Brain pericyte (primary cell): ENCODE data around the gene RNPC3.

Source experiments
- DNase-seq: peaks from one replicate; pipeline ENCODE4 v3.0.0-alpha.2; 2012; ENCODE audit warnings: low read depth, low spot score

The RNPC3 gene, protein sequence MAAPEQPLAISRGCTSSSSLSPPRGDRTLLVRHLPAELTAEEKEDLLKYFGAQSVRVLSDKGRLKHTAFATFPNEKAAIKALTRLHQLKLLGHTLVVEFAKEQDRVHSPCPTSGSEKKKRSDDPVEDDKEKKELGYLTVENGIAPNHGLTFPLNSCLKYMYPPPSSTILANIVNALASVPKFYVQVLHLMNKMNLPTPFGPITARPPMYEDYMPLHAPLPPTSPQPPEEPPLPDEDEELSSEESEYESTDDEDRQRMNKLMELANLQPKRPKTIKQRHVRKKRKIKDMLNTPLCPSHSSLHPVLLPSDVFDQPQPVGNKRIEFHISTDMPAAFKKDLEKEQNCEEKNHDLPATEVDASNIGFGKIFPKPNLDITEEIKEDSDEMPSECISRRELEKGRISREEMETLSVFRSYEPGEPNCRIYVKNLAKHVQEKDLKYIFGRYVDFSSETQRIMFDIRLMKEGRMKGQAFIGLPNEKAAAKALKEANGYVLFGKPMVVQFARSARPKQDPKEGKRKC

DNA sequence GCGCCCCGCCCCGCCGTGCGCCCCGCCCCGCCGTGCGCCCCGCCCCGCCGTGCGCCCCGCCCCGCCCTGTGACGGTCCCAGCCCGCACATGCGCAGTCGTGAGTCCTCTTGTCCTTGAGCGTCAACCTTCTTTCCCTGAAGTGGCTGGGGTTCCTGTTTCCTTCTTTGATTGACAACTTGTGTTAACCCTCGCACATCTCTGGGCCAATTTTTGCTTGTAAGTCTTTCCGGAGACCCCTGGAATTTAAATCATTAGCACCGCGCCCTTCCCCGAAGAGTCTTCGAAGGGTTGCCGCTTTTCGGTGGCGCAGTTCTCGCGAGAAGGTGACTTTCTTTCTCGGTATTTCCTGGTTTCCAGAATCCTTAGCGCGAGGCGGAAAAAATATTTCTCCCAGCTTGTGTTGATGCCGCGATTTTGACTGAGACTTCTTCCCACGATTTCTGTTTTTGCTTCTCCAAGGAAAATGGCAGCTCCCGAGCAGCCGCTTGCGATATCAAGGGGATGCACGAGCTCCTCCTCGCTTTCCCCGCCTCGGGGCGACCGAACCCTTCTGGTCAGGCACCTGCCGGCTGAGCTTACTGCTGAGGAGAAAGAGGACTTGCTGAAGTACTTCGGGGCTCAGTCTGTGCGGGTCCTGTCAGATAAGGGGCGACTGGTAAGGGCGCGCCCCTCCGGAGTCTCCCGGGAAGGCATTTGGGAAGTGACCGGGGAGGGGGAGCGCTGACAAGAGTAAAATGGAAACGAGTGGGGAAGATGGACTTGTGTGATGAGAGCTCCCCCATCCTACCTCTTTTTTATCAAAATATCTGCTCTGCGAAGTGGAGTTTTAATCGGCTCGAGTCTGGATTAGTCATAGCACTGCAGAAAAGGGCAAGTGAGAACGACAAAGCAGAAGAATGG is at the start of gene RNPC3:
Gene RNPC3 (plus strand): TSS at position 93 of the 901 bp plus-strand sequence. CDS start 372 bp downstream, at position 465.
- peak; percentile 65 for DNase-seq

DNA sequence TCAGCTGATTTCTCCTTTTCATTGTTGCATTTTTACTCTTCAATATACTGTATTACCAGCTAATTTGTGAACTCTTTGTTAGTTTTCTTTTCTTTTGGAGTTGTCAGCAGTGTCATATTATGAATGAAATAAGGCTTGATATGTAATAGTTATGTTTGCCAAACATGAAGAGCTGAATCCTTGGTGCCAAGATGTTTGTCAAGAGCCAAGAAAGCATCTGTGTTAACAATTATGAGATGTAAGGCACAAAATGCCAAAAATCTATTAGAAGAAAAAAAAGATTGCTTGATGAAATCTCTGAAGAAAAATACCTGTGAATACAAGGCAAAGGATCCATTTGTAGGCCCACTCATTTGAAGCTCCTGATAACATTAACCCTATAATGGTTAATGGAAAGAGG is 48.4 kb upstream of the RNPC3 start:
- no peak for DNase-seq

DNA sequence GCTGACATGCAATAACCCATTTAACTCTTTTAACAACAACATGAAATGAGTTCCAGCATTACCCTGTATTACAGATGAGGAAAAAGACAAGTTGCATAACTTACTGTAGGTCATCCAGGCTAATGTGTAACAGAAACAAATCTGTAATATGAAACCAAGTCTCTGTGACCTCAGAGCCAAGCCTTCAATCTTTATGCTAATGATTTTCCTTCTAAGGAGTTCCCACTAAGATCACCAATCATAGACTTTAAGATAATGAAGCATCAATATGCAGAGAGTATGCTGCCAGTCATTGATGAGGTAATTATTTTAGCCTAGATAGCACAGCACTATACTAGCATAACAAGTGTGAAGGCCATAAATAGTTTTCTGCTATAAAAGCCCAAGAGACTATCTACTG is 35.6 kb upstream of the RNPC3 start:
- DNase-seq, result peak; percentile 10

DNA sequence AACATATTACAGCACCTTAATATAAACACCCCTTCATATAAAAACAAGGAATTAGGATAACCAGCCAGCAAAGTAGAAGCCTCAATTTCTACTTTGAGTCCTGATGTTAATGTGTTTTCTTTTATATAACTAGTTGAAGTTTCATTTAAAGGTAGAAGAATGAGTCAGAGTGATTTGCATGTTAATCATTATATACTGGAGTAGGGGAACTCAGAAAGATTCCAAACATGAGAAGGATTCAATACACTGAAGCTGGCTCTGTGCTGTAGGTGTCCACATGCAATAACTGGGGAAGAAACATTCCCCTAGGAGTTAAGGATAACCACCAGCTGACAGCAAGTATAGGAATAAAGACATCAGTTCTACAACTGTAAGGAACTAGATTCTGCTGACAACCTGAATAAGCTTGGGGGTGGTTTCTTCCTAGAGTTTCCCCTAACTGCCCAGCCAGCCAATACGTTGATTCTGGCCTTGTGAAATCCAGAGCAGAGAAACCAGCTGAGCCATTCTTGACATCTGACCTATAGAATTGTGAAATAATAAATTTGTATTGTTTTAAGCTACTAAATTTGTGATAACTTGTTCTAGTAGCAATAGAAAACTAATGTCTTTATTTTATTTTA is 33.4 kb upstream of the RNPC3 start:
- peak; percentile 3 for DNase-seq

DNA sequence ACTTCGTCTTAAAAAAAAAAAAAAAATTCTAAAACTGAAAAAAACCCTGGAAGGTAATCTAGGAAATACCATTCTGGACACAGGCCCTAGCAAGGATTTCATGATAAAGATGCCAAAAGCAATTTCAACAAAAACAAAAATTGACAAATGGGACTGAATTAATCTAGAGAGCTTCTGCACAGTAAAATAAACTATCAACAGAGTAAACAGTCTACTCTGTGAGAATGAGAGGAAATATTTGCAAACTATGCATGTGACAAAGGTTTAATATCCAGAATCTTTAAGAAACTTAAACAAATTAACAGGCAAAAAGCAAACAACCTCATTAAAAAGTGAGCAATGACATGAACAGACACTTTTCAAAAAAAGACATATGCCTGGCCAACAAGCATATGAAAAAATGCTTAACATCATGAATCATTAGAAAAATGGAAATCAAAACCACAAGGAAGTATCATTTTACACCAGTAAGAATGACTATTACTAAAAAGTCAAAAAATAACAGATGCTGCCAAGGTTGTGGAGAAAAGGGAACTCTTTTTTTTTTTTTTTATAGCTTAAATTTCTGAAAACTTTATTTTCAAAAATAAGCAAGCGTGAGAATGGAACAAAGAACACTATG is 29.4 kb upstream of the RNPC3 start:
- DNase-seq, result peak; percentile 3

DNA sequence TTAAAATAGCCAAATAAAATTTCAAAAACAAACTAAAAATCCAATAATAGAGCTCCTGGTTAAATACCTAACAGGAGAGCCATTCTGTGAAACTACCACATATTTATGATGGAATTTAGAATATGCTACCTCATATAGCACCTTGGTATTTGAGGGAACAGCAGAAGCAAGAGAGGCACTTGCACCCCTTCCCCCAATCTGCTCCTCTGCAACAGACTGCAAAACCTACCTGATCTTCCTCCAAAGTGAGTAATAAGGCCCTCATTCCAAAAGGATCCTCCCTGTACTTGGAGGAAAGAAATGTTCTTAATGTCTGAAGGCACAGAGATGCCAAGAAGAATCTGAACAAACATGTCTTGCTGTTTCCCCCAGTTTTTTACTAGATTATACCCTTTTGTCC is 28.1 kb upstream of the RNPC3 start:
- DNase-seq, result no peak

DNA sequence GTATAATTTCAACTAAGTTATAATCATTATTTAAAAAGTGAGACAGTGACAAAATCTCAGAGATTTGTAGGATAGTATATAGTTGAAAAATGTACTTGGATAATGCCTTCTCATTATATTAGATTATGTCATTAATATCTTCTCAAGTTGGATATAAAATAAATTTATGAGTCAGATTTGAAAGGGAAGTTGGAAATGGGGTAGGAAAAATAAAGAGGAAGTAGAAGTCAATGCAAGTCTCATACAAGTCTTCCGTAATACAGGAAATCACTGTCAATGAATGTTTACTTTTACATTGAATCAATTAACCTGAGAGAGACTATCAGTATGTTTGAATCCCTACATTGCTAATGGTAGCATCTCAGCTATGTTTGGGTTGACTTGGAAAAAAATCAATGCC is 16.2 kb upstream of the RNPC3 start:
- DNase-seq, result no peak

DNA sequence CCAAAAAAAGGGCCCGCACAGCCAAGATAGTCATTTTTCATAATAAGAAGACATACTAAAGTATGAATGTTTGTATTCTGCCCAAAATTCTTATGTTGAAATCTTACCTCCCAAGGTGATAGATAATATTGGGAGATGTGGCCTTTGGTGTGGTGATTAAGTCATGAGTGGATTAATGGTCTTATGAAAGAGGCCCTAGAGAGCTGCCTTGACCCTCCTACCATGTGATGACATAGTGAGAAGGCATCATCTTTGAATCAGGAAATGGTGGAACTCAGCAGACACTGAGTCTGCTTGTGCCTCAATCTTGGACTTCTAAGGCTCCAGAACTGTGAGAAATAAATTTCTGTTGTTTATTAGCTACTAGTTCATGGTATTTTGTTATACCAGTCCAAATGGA is 11.8 kb upstream of the RNPC3 start:
- no peak for DNase-seq

DNA sequence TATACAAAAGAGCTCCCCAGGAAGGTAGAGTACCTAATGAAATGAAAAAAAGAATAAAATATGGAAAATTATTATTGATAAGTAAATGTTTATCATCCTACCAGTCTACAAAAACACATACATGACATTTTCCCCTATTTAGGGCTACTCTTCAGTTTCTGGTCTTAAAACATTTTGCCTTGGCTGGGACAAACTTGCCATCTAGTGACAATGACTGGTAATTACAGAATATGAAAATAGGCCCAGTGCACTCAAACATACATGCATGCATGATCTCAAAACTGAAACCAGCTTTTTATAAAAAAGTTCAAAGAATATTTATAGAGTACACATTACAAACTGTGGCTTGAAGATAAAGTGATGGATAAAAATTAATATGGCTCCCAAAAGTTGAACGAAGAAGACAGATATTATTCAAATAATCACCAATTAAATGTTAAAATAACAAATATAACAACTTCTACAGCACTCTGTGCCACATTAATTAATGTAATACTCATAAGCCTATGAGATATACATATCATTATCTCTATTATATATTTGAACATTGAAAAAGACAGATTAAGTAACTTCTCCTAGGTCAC is 10.5 kb upstream of the RNPC3 start:
- DNase-seq, result no peak

DNA sequence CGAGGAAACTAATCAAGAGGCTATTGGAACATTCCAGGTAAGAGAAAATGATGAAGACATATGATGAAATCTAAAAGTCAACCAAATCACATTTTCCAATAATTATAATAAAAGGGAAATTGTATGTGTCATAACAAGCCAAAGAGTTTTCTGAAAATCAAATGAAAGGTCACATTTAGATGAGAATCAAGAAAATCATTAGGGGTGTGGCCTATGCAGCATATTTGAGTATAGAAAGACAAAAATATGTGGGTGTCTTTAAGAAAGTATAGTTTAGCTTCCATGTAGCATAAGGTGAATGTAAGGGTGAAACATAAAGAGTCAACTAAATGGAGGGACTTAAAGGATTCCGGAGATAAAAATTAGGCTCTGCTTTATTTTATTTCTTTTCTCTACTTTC is 9.2 kb upstream of the RNPC3 start:
- no peak for DNase-seq

DNA sequence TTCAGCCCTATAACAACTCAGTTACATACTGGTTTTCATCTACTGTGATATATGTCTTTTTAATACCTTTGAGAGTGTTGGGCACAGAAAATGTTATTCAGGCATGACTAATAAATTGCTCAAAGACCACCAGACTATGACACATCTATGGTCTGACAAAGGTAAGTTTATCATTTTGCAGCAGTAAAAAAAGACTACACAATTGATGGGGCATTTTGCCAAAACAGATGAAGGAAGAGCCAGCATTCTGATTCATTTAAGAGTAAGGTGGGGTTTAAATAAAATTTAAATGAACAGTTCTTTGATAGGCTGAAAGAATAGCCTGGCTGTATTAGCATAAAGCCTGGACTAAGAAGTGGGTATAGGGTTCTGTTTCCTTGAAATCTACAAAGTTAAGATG is 8.8 kb upstream of the RNPC3 start:
- DNase-seq, result no peak

DNA sequence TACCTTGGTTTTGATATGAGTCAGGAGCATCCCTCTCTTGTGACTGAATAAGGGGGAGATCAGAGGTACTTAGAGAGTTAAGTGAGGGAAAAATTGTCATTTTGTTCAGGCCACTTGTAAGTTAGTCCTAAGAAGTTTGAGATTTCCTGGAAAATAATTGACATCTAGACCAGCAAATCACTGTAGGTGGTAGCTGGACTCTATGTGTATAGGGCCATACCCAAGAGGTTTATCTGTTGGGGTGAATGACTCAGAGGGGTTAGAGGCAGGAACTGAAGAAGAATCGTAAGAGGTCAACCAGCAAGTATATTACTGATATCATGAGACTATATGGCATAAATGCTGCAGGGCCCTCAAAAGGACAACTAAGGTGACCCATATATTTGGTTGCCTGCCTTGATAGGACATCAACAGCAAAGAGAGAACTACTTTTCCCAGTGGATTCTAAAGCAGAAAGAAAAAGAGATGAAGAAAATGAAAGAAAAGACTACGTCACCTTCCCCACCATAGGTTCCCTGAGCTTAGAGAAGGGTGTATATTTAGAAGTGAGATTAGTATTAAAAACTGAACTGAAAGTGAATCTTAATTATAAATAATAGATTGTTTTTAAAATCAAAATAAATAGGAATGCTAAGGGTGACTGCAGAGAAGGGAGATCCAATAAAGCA is 8.0 kb upstream of the RNPC3 start:
- no peak for DNase-seq

DNA sequence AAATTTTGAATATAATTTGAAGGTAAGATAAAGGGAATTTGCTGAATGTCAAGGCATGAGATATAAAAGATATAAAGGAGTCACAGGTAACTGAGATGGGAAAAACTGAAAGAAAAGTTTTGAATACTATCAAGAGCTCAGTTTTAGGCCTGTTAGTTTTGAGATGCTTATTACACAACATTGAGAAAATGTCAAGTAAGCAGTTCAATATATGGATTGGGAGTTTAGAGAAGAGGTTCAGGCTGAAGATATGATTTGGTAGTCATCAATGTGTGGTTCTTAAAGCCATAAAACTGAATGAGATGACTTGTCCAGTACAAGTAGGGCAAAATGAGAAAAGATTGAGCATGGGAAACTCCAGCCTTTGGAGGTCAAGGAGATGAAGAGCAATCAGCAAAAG is 4.7 kb upstream of the RNPC3 start:
- DNase-seq, result no peak

DNA sequence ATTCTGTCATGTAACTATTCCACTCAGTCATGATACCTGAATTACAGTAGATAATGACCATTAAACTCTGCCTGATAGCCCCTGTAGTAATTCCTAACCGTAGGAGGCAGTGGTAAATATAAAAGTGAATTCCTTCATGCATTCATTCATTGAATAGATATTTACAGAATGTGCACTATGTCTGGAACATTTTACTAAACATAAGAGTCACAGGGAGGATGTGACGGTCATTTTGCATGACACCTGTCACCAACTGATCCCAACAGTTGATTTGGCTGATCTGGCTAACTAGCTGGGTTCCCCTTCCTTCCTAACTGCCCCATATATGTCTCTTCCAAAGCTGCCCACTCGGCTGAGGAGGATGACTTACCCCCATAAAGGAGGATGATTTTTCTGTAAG is 2.2 kb upstream of the RNPC3 start:
- DNase-seq, result no peak

DNA sequence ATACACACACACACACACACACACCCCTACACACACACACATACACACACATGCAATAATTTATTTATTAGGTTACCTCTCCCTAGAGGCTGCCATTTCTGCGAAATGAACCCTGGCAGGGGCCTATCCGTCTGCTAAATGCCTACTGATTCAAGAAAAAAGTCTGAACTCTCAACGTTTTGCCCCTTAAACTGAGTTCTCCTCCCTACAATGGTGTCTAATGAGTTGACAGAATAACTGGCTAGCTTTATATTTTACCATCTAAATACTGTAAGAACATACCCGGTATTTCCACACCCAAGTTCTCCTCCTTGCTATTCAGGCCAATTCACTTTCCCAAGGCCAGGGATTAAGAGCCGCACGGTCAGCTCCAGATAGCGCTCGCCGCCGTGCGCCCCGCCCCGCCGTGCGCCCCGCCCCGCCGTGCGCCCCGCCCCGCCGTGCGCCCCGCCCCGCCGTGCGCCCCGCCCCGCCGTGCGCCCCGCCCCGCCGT is 339 bp upstream of the RNPC3 start:
- DNase-seq, result no peak

DNA sequence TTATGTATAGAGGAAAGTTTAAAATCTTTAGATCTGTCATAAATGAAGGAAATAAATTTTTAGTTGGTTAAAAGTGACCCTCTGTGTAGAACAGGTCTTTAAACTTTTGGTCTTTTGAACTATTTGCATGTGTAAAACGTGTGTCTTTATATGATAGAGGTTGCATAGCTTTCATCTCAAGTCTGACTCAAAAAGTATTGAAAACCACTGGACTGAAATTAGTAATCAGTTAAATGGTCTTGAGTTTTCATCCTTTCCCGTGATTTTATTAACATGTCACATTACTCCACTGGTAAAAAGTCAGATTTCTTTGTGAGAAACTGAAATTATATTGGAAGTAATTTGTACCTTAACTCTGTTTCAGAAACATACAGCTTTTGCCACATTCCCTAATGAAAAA is 1.8 kb downstream of the RNPC3 start:
- no peak for DNase-seq

DNA sequence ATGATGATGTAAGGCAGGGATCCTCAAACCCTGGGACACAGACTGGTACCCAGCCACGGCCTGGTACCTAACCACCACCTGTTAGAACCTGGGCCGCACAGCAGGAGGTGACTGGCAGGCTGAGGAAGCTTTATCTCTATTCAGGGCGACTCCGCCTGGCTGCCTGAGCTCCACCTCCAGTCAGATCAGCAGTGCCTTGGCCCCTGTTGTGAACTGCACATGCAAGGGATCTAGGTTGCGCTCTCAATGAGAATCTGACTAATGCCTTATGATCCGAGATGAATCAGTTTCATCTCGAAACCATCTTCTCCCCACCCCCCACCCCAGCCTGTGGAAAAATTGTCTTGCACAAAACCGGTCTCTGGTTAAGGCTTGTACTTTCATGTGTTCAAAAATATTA is 4.2 kb downstream of the RNPC3 start:
- no peak for DNase-seq

DNA sequence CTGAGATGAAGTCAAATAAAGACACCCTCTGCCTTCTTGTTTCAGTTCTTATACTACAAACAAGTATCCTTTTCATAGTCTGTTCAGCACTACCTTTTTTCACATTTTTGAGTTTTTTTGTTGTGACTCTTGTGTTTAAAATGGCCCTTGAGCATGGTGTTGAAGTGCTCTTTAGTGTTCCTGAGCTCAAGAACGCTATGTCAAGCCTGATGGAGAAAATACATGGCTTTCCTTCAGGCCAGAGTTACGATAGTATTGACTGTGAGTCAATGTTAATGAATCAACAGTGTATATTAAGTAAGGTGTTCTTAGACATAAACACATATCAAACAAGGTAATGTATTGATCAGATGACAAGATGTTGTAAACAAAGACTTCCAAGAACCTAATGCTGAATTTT is 12.7 kb downstream of the RNPC3 start:
- DNase-seq, result no peak

DNA sequence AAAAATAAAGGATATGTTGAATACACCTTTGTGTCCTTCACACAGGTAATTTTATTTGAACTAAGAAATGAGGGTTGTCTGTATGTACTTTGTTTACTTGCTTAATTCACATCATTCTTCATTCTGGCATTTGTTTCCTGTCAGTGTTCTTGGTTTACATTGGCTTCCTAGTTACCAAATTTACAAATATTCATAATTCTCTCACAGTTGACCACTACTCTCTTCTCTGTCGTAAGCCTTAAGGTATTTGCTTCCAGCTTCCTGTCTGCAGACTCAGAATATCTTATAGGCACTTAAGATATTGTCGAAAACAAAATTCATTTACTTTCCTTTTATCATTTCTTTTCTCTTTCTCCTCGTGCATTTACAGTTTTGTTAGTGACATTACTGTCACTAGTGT is 15.9 kb downstream of the RNPC3 start:
- no peak for DNase-seq

DNA sequence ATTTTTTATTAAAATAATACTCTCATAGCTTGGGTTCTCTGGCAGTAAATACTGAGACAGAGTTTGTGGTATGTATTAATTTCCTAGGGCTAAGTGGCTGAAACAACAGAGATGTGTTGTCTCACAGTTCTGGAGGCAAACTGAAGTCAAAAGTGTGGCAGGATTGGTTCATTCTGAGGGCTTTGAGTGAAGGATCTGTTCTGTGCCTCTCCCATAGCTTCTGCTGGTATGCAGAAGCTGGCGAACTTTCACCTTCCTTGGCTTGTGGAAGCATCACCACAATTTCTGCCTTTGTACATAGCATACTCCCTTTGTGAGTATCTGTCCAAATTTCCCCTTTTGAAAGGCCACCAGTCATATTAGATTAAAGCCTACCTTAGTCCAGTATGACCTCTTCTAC is 21.0 kb downstream of the RNPC3 start:
- no peak for DNase-seq

DNA sequence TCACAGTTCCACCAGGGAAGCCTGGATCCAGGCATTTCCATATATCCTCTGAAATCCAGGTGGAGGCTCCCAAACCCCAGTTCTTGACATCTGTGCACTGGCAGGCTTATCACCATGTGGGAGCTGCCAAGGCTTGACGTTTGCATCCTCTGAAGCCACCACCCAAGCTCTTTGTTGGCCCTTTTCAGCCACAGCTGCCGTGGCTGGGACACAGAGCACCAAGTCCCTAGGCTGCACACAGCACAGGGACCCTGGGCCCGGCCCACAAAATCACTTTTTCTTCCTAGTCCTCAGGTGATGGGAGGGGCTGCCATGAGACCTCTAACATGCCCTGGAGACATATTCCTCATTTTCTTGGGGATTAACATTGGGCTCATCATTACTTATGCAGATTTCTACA is 22.3 kb downstream of the RNPC3 start:
- no peak for DNase-seq
